HEK293 (cell line): ENCODE results near the gene ZNF79.

ENCODE experiments used
- EGR2 ChIP-seq: fragments of 450-650 bp; formaldehyde crosslinking; IDR thresholded peaks from 2 replicates; pipeline ENCODE4 v1.5.1; 2016; ENCODE audit warnings: low read depth, missing biosample characterization, missing genetic modification characterization
- GLIS2 ChIP-seq: fragments of 450-650 bp; formaldehyde crosslinking; IDR thresholded peaks from 2 replicates; pipeline ENCODE4 v1.5.1; 2016; ENCODE audit warnings: missing biosample characterization, missing genetic modification characterization
- HOXA7 ChIP-seq: sonication (generic); formaldehyde crosslinking; IDR thresholded peaks from 2 replicates; pipeline ENCODE4 v1.8.1; 2022; ENCODE audit warnings: missing genetic modification reagents, borderline replicate concordance
- KLF10 ChIP-seq: fragments of 450-650 bp; IDR thresholded peaks from 2 replicates; pipeline ENCODE4 v1.5.1; 2018; ENCODE audit warnings: missing biosample characterization, mild to moderate bottlenecking, missing genetic modification characterization
- SCRT2 ChIP-seq: fragments of 450-650 bp; formaldehyde crosslinking; IDR thresholded peaks from 2 replicates; pipeline ENCODE4 v1.5.1; 2016; ENCODE audit warnings: missing biosample characterization, missing genetic modification characterization
- SP3 ChIP-seq: fragments of 450-650 bp; formaldehyde crosslinking; IDR thresholded peaks from 2 replicates; pipeline ENCODE4 v1.5.1; 2016; ENCODE audit warnings: missing biosample characterization, missing genetic modification characterization
- YY2 ChIP-seq: fragments of 450-650 bp; formaldehyde crosslinking; IDR thresholded peaks from 2 replicates; pipeline ENCODE4 v1.5.1; 2016; ENCODE audit warnings: missing biosample characterization, missing genetic modification characterization
- ZFP3 ChIP-seq: fragments of 450-650 bp; formaldehyde crosslinking; IDR thresholded peaks from 2 replicates; pipeline ENCODE4 v1.5.1; 2016; ENCODE audit warnings: low read depth, missing biosample characterization, missing genetic modification characterization
- ZFP41 ChIP-seq: fragments of 450-650 bp; formaldehyde crosslinking; IDR thresholded peaks from 2 replicates; pipeline ENCODE4 v1.5.1; 2016; ENCODE audit warnings: missing biosample characterization, missing genetic modification characterization, borderline replicate concordance
- ZNF112 ChIP-seq: fragments of 450-650 bp; formaldehyde crosslinking; IDR thresholded peaks from 2 replicates; pipeline ENCODE4 v1.5.0; 2017; ENCODE audit warnings: missing biosample characterization, missing genetic modification characterization
- ZNF132 ChIP-seq: fragments of 450-650 bp; formaldehyde crosslinking; IDR thresholded peaks from 2 replicates; pipeline ENCODE4 v1.5.1; 2017; ENCODE audit warnings: missing biosample characterization, missing genetic modification characterization, borderline replicate concordance
- ZNF140 ChIP-seq: fragments of 450-650 bp; formaldehyde crosslinking; IDR thresholded peaks from 2 replicates; pipeline ENCODE4 v1.5.1; 2016; ENCODE audit warnings: missing biosample characterization, missing genetic modification characterization
- ZNF274 ChIP-seq, 2 experiments: fragments of 200-500 bp in 1 of 2; fragments of 450-650 bp in 1 of 2; sonication (Bioruptor generic) in 1 of 2; formaldehyde crosslinking in 1 of 2; IDR thresholded peaks; 2 replicates each; pipeline versions ENCODE4 v1.5.1 to v1.6.1; 2014 to 2016; ENCODE audit warnings: borderline replicate concordance in 1 of 2, inconsistent platforms in 1 of 2, low read length in 1 of 2, missing biosample characterization in 1 of 2, missing genetic modification characterization in 1 of 2
- ZNF292 ChIP-seq: fragments of 450-650 bp; formaldehyde crosslinking; IDR thresholded peaks from 2 replicates; pipeline ENCODE4 v1.5.1; 2016; ENCODE audit warnings: low read depth, missing biosample characterization, missing genetic modification characterization, borderline replicate concordance
- ZNF311 ChIP-seq: fragments of 450-650 bp; formaldehyde crosslinking; IDR thresholded peaks from 2 replicates; pipeline ENCODE4 v1.5.1; 2017; ENCODE audit warnings: missing biosample characterization, missing genetic modification characterization, borderline replicate concordance
- ZNF529 ChIP-seq: fragments of 450-650 bp; formaldehyde crosslinking; IDR thresholded peaks from 2 replicates; pipeline ENCODE4 v1.5.1; 2017; ENCODE audit warnings: missing genetic modification characterization, missing biosample characterization; ENCODE audit not compliant: insufficient replicate concordance
- ZNF561 ChIP-seq: fragments of 450-650 bp; IDR thresholded peaks from 2 replicates; pipeline ENCODE4 v1.5.1; 2018; ENCODE audit warnings: missing biosample characterization, missing genetic modification characterization, borderline replicate concordance
- ZNF600 ChIP-seq: fragments of 450-650 bp; formaldehyde crosslinking; IDR thresholded peaks from 2 replicates; pipeline ENCODE4 v1.5.1; 2016; ENCODE audit warnings: missing biosample characterization, missing genetic modification characterization
- ZNF623 ChIP-seq: fragments of 450-650 bp; formaldehyde crosslinking; IDR thresholded peaks from 2 replicates; pipeline ENCODE4 v1.5.1; 2016; ENCODE audit warnings: missing biosample characterization, missing genetic modification characterization
- ZNF785 ChIP-seq: fragments of 450-650 bp; formaldehyde crosslinking; IDR thresholded peaks from 2 replicates; pipeline ENCODE4 v1.5.1; 2016; ENCODE audit warnings: missing biosample characterization, missing genetic modification characterization
- ZSCAN30 ChIP-seq: fragments of 450-650 bp; IDR thresholded peaks from 2 replicates; pipeline ENCODE4 v1.5.1; 2018; ENCODE audit warnings: missing biosample characterization, mild to moderate bottlenecking, missing genetic modification characterization, moderate library complexity
- ZXDB ChIP-seq: fragments of 450-650 bp; formaldehyde crosslinking; IDR thresholded peaks from 2 replicates; pipeline ENCODE4 v1.5.1; 2016; ENCODE audit warnings: missing biosample characterization, missing genetic modification characterization
- TF ChIP-seq, protein P1 (sequence below): fragments of 450-650 bp; formaldehyde crosslinking; IDR thresholded peaks from 2 replicates; pipeline ENCODE4 v1.5.1; 2016; ENCODE audit warnings: missing biosample characterization, missing genetic modification characterization
- TF ChIP-seq, protein P2 (sequence below): fragments of 450-650 bp; formaldehyde crosslinking; IDR thresholded peaks from 2 replicates; pipeline ENCODE4 v1.5.1; 2016; ENCODE audit warnings: missing biosample characterization, missing genetic modification characterization
- TF ChIP-seq, protein P3 (sequence below): sonication (generic); formaldehyde crosslinking; IDR thresholded peaks from 2 replicates; pipeline ENCODE4 v1.8.1; 2022; ENCODE audit warnings: mild to moderate bottlenecking, moderate library complexity, missing genetic modification reagents
- TF ChIP-seq, protein P4 (sequence below): fragments of 450-650 bp; IDR thresholded peaks from 2 replicates; pipeline ENCODE4 v1.5.1; 2018; ENCODE audit warnings: missing biosample characterization, mild to moderate bottlenecking, missing genetic modification characterization
- TF ChIP-seq, protein P5 (sequence below): fragments of 450-650 bp; formaldehyde crosslinking; IDR thresholded peaks from 2 replicates; pipeline ENCODE4 v1.5.1; 2017; ENCODE audit warnings: missing biosample characterization, missing genetic modification characterization
- TF ChIP-seq, protein P6 (sequence below): fragments of 450-650 bp; formaldehyde crosslinking; IDR thresholded peaks from 2 replicates; pipeline ENCODE4 v1.5.1; 2016; ENCODE audit warnings: missing biosample characterization, missing genetic modification characterization
- TF ChIP-seq, protein P7 (sequence below): fragments of 450-650 bp; formaldehyde crosslinking; IDR thresholded peaks from 2 replicates; pipeline ENCODE4 v1.5.1; 2016; ENCODE audit warnings: missing biosample characterization, missing genetic modification characterization

ZNF79 gene

DNA sequence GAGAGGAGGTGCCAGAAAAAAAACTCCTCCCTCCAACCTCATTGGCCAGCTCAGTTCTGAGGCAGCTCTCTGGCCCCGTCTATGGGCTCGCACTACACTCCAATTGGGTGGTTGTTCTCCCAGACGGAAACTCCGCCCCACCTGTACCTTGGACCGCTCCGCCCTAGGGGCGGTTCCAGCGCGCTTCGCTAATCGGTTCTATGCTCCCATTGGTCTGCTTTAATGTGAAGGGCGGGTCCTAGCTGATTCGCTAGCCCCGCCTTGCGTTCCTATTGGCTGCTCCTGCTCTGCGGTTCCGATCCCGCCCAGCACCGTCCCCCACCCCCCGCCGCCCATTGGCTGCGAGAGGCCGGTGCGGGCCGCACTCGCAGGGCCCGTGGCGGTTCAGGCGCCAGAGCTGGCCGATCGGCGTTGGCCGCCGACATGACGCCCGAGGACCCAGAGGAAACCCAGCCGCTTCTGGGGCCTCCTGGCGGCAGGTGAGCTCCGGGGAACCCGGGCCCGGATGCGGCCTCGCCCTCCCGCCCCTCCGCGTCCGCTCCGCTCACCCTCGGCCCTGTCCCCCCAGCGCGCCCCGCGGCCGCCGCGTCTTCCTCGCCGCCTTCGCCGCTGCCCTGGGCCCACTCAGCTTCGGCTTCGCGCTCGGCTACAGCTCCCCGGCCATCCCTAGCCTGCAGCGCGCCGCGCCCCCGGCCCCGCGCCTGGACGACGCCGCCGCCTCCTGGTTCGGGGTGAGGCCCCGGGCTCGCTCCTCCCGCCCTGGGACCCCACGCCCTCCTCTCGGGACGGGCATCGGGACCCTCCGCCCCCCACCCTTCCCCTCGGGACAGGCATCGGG, 27.2 kb upstream of the ZNF79 start, which contains the start of gene SLC2A8 (continued):
- TF ChIP-seq, protein P1, sequence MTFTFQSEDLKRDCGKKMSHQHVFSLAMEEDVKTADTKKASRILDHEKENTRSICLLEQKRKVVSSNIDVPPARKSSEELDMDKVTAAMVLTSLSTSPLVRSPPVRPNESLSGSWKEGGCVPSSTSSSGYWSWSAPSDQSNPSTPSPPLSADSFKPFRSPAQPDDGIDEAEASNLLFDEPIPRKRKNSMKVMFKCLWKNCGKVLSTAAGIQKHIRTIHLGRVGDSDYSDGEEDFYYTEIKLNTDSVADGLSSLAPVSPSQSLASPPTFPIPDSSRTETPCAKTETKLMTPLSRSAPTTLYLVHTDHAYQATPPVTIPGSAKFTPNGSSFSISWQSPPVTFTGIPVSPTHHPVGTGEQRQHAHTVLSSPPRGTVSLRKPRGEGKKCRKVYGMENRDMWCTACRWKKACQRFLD: no peak
- TF ChIP-seq YY2 (tag by site-specific recombination) (no peak), ZFP3 (tag by site-specific recombination) (no peak), HOXA7 (CRISPR knock-in tag) (no peak), ZNF623 (tag by site-specific recombination) (no peak), ZNF132 (tag by site-specific recombination) (no peak), EGR2 (tag by site-specific recombination) (no peak), SP3 (tag by site-specific recombination) (peak; percentile 94), SCRT2 (tag by site-specific recombination) (0 out of 2 replicates have a peak, but pooled peaks have one; percentile 36), ZNF140 (no peak), ZNF561 (tag by site-specific recombination) (0 out of 2 replicates have a peak, but pooled peaks have one; percentile 18), ZSCAN30 (peak; percentile 39; the same call in 1 of the 2 replicates), KLF10 (no peak), ZNF112 (tag by site-specific recombination) (no peak), ZFP41 (tag by site-specific recombination) (no peak), ZNF311 (no peak), ZNF529 (tag by site-specific recombination) (no peak), ZNF785 (tag by site-specific recombination) (no peak), ZNF292 (tag by site-specific recombination) (no peak), ZNF274 (IDR thresholded peaks at IDR 0.05; ENCODE audit: low read length) (no peak), ZNF274 (tag by site-specific recombination; IDR thresholded peaks at IDR 0.05; ENCODE audit: borderline replicate concordance) (no peak), ZXDB (tag by site-specific recombination) (no peak), ZNF600 (tag by site-specific recombination) (no peak), GLIS2 (tag by site-specific recombination) (no peak)
- TF ChIP-seq, protein P2, sequence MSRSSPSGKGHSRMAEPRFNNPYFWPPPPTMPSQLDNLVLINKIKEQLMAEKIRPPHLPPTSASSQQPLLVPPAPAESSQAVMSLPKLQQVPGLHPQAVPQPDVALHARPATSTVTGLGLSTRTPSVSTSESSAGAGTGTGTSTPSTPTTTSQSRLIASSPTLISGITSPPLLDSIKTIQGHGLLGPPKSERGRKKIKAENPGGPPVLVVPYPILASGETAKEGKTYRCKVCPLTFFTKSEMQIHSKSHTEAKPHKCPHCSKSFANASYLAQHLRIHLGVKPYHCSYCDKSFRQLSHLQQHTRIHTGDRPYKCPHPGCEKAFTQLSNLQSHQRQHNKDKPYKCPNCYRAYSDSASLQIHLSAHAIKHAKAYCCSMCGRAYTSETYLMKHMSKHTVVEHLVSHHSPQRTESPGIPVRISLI (tag by site-specific recombination): 0 out of 2 replicates have a peak, but pooled peaks have one; percentile 44
- TF ChIP-seq, protein P3, sequence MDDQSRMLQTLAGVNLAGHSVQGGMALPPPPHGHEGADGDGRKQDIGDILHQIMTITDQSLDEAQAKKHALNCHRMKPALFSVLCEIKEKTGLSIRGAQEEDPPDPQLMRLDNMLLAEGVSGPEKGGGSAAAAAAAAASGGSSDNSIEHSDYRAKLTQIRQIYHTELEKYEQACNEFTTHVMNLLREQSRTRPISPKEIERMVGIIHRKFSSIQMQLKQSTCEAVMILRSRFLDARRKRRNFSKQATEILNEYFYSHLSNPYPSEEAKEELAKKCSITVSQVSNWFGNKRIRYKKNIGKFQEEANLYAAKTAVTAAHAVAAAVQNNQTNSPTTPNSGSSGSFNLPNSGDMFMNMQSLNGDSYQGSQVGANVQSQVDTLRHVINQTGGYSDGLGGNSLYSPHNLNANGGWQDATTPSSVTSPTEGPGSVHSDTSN (CRISPR knock-in tag): peak; percentile 30
- TF ChIP-seq, protein P4, sequence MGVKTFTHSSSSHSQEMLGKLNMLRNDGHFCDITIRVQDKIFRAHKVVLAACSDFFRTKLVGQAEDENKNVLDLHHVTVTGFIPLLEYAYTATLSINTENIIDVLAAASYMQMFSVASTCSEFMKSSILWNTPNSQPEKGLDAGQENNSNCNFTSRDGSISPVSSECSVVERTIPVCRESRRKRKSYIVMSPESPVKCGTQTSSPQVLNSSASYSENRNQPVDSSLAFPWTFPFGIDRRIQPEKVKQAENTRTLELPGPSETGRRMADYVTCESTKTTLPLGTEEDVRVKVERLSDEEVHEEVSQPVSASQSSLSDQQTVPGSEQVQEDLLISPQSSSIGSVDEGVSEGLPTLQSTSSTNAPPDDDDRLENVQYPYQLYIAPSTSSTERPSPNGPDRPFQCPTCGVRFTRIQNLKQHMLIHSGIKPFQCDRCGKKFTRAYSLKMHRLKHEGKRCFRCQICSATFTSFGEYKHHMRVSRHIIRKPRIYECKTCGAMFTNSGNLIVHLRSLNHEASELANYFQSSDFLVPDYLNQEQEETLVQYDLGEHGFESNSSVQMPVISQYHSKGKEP (tag by site-specific recombination): no peak
- TF ChIP-seq, protein P5, sequence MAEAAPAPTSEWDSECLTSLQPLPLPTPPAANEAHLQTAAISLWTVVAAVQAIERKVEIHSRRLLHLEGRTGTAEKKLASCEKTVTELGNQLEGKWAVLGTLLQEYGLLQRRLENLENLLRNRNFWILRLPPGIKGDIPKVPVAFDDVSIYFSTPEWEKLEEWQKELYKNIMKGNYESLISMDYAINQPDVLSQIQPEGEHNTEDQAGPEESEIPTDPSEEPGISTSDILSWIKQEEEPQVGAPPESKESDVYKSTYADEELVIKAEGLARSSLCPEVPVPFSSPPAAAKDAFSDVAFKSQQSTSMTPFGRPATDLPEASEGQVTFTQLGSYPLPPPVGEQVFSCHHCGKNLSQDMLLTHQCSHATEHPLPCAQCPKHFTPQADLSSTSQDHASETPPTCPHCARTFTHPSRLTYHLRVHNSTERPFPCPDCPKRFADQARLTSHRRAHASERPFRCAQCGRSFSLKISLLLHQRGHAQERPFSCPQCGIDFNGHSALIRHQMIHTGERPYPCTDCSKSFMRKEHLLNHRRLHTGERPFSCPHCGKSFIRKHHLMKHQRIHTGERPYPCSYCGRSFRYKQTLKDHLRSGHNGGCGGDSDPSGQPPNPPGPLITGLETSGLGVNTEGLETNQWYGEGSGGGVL (tag by site-specific recombination): no peak
- TF ChIP-seq, protein P6, sequence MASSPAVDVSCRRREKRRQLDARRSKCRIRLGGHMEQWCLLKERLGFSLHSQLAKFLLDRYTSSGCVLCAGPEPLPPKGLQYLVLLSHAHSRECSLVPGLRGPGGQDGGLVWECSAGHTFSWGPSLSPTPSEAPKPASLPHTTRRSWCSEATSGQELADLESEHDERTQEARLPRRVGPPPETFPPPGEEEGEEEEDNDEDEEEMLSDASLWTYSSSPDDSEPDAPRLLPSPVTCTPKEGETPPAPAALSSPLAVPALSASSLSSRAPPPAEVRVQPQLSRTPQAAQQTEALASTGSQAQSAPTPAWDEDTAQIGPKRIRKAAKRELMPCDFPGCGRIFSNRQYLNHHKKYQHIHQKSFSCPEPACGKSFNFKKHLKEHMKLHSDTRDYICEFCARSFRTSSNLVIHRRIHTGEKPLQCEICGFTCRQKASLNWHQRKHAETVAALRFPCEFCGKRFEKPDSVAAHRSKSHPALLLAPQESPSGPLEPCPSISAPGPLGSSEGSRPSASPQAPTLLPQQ (tag by site-specific recombination): peak; percentile 95
- TF ChIP-seq, protein P7, sequence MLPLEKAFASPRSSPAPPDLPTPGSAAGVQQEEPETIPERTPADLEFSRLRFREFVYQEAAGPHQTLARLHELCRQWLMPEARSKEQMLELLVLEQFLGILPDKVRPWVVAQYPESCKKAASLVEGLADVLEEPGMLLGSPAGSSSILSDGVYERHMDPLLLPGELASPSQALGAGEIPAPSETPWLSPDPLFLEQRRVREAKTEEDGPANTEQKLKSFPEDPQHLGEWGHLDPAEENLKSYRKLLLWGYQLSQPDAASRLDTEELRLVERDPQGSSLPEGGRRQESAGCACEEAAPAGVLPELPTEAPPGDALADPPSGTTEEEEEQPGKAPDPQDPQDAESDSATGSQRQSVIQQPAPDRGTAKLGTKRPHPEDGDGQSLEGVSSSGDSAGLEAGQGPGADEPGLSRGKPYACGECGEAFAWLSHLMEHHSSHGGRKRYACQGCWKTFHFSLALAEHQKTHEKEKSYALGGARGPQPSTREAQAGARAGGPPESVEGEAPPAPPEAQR (tag by site-specific recombination): no peak
